Trophoblast cell (in vitro differentiated cells and primary cell): ENCODE results near the gene JAZF1.
A peak's percentile ranks its signal among the peaks of the same experiment; 100 is the strongest.

Source experiments
- DNase-seq, 2 donors: peaks; one replicate each; pipeline ENCODE4 v3.0.0-alpha.2; 2016
- H2AFZ ChIP-seq: 2 replicates; pipeline ENCODE4 v1.6.1; 2013; ENCODE audit warnings: low read length, moderate library complexity, mild to moderate bottlenecking; ENCODE audit not compliant: insufficient read depth, poor library complexity
- H2AK5ac ChIP-seq: 2 replicates; pipeline ENCODE4 v1.6.1; 2013; ENCODE audit warnings: mild to moderate bottlenecking, low read length
- H2BK120ac ChIP-seq: 2 replicates; pipeline ENCODE4 v1.6.1; 2013; ENCODE audit warnings: low read length, mild to moderate bottlenecking, moderate library complexity; ENCODE audit not compliant: insufficient read depth, poor library complexity
- H2BK12ac ChIP-seq: 2 replicates; pipeline ENCODE4 v1.6.1; 2013; ENCODE audit warnings: mild to moderate bottlenecking, low read length, moderate library complexity
- H2BK5ac ChIP-seq: 2 replicates; pipeline ENCODE4 v1.6.1; 2013; ENCODE audit warnings: low read length, low read depth, moderate library complexity, mild to moderate bottlenecking; ENCODE audit not compliant: poor library complexity
- H3K14ac ChIP-seq: 2 replicates; pipeline ENCODE4 v1.6.1; 2013; ENCODE audit warnings: mild to moderate bottlenecking, low read length
- H3K18ac ChIP-seq: 2 replicates; pipeline ENCODE4 v1.6.1; 2013; ENCODE audit warnings: mild to moderate bottlenecking, low read length
- H3K23ac ChIP-seq: 2 replicates; pipeline ENCODE4 v1.6.1; 2013; ENCODE audit warnings: low read length
- H3K27ac ChIP-seq: 2 replicates; pipeline ENCODE4 v1.5.1; 2013; ENCODE audit warnings: low read depth, mild to moderate bottlenecking, inconsistent platforms, low read length, moderate library complexity
- H3K27me3 ChIP-seq: 2 replicates; pipeline ENCODE4 v1.6.1; 2013; ENCODE audit warnings: inconsistent platforms, mild to moderate bottlenecking, low read length, moderate library complexity; ENCODE audit not compliant: insufficient read depth
- H3K36me3 ChIP-seq, 2 experiments: 1 replicate in 1 of 2; 2 replicates in 1 of 2; pipeline ENCODE4 v1.6.1; 2013; ENCODE audit warnings: low read length in 2 of 2, mild to moderate bottlenecking in 2 of 2, moderate library complexity in 1 of 2; ENCODE audit not compliant: insufficient read depth in 2 of 2, control insufficient read depth in 1 of 2
- H3K4ac ChIP-seq: 2 replicates; pipeline ENCODE4 v1.6.1; 2013; ENCODE audit warnings: low read depth, mild to moderate bottlenecking, low read length, moderate library complexity
- H3K4me1 ChIP-seq, 2 experiments: 1 replicate in 1 of 2; 2 replicates in 1 of 2; pipeline ENCODE4 v1.6.1; 2013; ENCODE audit warnings: low read length in 2 of 2, mild to moderate bottlenecking in 2 of 2, moderate library complexity in 1 of 2; ENCODE audit not compliant: insufficient read depth in 2 of 2, control insufficient read depth in 1 of 2
- H3K4me2 ChIP-seq: 2 replicates; pipeline ENCODE4 v1.6.1; 2013; ENCODE audit warnings: inconsistent platforms, mild to moderate bottlenecking, low read length, moderate library complexity
- H3K4me3 ChIP-seq: 2 replicates; pipeline ENCODE4 v1.5.1; 2013; ENCODE audit warnings: mild to moderate bottlenecking, low read depth, low read length, inconsistent platforms
- H3K79me1 ChIP-seq: one replicate; pipeline ENCODE4 v1.6.1; 2013; ENCODE audit warnings: low read length
- H3K79me2 ChIP-seq: 2 replicates; pipeline ENCODE4 v1.6.1; 2013; ENCODE audit warnings: low read length, mild to moderate bottlenecking; ENCODE audit not compliant: control insufficient read depth, insufficient read depth, poor library complexity
- H3K9ac ChIP-seq: 2 replicates; pipeline ENCODE4 v1.6.1; 2013; ENCODE audit warnings: mild to moderate bottlenecking, low read length
- H3K9me3 ChIP-seq: 2 replicates; pipeline ENCODE4 v1.6.1; 2013; ENCODE audit warnings: low read depth, mild to moderate bottlenecking, control low read depth, inconsistent platforms, low read length; ENCODE audit not compliant: insufficient read depth
- H4K12ac ChIP-seq: 2 replicates; pipeline ENCODE4 v1.6.1; 2013; ENCODE audit warnings: low read depth, mild to moderate bottlenecking, low read length, moderate library complexity
- H4K8ac ChIP-seq: 2 replicates; pipeline ENCODE4 v1.6.1; 2013; ENCODE audit warnings: low read depth, mild to moderate bottlenecking, low read length, moderate library complexity
- H4K91ac ChIP-seq: one replicate; pipeline ENCODE4 v1.6.1; 2013; ENCODE audit warnings: low read depth, mild to moderate bottlenecking, low read length, moderate library complexity
- WGBS: extraction: QIAGEN DNeasy Blood & Tissue Kit; methylation state at CpG from one replicate; pipeline ENCODE4 v1.1.7; 2013; ENCODE audit warnings: missing lambda C conversion rate; ENCODE audit not compliant: insufficient read length, insufficient coverage; ENCODE audit errors: extremely low coverage; 5-methylcytosine and 5-hydroxymethylcytosine counted together

The JAZF1 gene

GRCh38 chr7:28046035-28046434, 134.6 kb downstream of the JAZF1 start:
- peak overlapping the region; percentile 17 for H2BK12ac ChIP-seq
- no peak overlapping the region for H3K23ac ChIP-seq
- no peaks in the 10 kb centered on the region for H3K27me3 ChIP-seq
- H2AFZ ChIP-seq, result no peak overlapping the region
- H4K12ac ChIP-seq, result no peak overlapping the region
- H3K79me2 ChIP-seq, result no peaks in the 10 kb centered on the region
- no peak overlapping the region for H2AK5ac ChIP-seq
- H3K9me3 ChIP-seq, result no peaks in the 10 kb centered on the region
- no peak overlapping the region for H3K14ac ChIP-seq
- H4K91ac ChIP-seq, result no peak overlapping the region
- no peak overlapping the region for H3K4me3 ChIP-seq
- H2BK120ac ChIP-seq, result no peak overlapping the region
- H2BK5ac ChIP-seq, result no peak overlapping the region
- no peaks in the 10 kb centered on the region for H3K36me3 ChIP-seq
- no peak overlapping the region for H3K9ac ChIP-seq
- WGBS, result no CpG with 5 or more reads among the region's 2 CpGs
- H3K18ac ChIP-seq, result no peak overlapping the region
- no peak overlapping the region for H4K8ac ChIP-seq
- no peak overlapping the region for H3K27ac ChIP-seq
- DNase-seq, result no peak
- H3K4me2 ChIP-seq, result no peak overlapping the region
- no peak overlapping the region for H3K4ac ChIP-seq
- peaks cover 5 to 6% of the 10 kb centered on the region in 2 experiments for H3K4me1 ChIP-seq
- H3K79me1 ChIP-seq, result peaks cover 8% of the 10 kb centered on the region

DNA sequence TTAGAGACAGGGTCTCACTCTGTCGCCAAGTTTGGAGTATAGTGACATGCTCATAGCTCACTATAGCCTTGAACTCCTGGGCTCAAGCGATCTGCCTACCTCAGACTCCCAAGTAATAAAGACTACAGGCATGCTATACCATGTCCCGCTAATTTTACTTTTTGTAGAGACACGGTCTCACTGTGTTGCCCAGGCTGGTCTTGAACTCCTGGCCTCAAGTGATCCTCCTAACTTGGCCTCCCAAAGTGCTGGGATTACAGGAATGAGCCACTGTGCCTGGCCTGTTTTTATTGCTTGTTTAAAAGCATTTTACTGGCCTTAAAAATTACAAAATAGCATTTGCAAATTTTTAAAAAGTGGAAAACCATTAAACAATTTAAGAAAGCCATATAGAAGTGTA, 135.0 kb downstream of the JAZF1 start:
- Histone ChIP-seq H3K79me2 (no peaks in the 10 kb centered on the region), H3K4ac (no peak overlapping the region), H3K27ac (no peak overlapping the region), H3K23ac (no peak overlapping the region), H3K36me3 (no peaks in the 10 kb centered on the region), H3K27me3 (no peaks in the 10 kb centered on the region), H2AFZ (no peak overlapping the region), H4K91ac (peak overlapping the region; percentile 42), H3K79me1 (peaks cover 9% of the 10 kb centered on the region), H3K14ac (no peak overlapping the region), H3K9me3 (no peaks in the 10 kb centered on the region), H3K4me1 (peaks cover 6 to 7% of the 10 kb centered on the region in 2 experiments), H4K8ac (no peak overlapping the region), H4K12ac (no peak overlapping the region), H2BK12ac (peak overlapping the region; percentile 37), H2BK120ac (peak overlapping the region; percentile 41), H2AK5ac (no peak overlapping the region), H3K4me3 (no peak overlapping the region), H3K18ac (no peak overlapping the region), H3K9ac (no peak overlapping the region), H2BK5ac (no peak overlapping the region), H3K4me2 (no peak overlapping the region)
- no peak for DNase-seq
- no CpG with 5 or more reads among the region's 4 CpGs for WGBS

- Histone ChIP-seq H3K23ac (no peak overlapping the region), H3K27ac (peak overlapping the region; percentile 32), H3K4me3 (no peak overlapping the region), H3K18ac (no peak overlapping the region), H4K91ac (no peak overlapping the region), H3K36me3 (no peaks in the 10 kb centered on the region), H4K8ac (no peak overlapping the region), H2BK12ac (no peak overlapping the region), H3K79me2 (no peaks in the 10 kb centered on the region), H3K9me3 (no peaks in the 10 kb centered on the region), H3K79me1 (peaks cover 12% of the 10 kb centered on the region), H3K4ac (no peak overlapping the region), H2BK120ac (no peak overlapping the region), H3K4me2 (no peak overlapping the region), H3K4me1 (peaks cover 8 to 9% of the 10 kb centered on the region in 2 experiments), H2AK5ac (no peak overlapping the region), H3K14ac (no peak overlapping the region), H4K12ac (no peak overlapping the region), H2AFZ (no peak overlapping the region), H2BK5ac (no peak overlapping the region), H3K27me3 (no peaks in the 10 kb centered on the region), H3K9ac (no peak overlapping the region)
- no peak for DNase-seq
Measured at GRCh38 chr7:28044825-28045224, 135.8 kb downstream of the JAZF1 start.

DNA sequence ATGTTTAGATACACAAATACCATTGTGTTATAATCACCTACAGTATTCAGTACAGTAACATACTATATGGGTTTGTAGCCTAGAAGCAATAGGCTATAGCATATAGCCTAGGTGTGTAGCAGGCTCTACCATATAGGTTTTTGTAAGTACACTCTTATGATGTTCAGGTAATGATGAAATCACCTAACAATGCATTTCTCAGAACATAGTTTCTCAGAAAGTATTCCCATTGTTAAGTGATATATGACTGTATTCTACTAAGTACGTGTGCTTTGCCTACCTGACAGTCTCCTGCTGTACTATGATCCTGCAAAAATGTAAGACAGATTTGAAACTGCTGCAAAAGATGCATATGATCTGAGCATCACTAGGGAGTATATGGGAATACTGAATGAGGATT, 137.9 kb downstream of the JAZF1 start:
- Histone ChIP-seq H3K4me2 (no peak overlapping the region), H2BK12ac (no peak overlapping the region), H3K79me2 (no peaks in the 10 kb centered on the region), H3K4ac (no peak overlapping the region), H2AFZ (no peak overlapping the region), H3K4me1 (peaks cover 8 to 9% of the 10 kb centered on the region in 2 experiments), H3K4me3 (no peak overlapping the region), H4K8ac (no peak overlapping the region), H3K27me3 (no peaks in the 10 kb centered on the region), H3K27ac (no peak overlapping the region), H2BK120ac (no peak overlapping the region), H3K23ac (no peak overlapping the region), H3K9ac (no peak overlapping the region), H4K12ac (no peak overlapping the region), H3K14ac (no peak overlapping the region), H3K9me3 (no peaks in the 10 kb centered on the region), H2AK5ac (no peak overlapping the region), H3K18ac (no peak overlapping the region), H2BK5ac (no peak overlapping the region), H3K36me3 (no peaks in the 10 kb centered on the region), H3K79me1 (peaks cover 11% of the 10 kb centered on the region), H4K91ac (no peak overlapping the region)
- no CpG with 5 or more reads among the region's 1 CpG for WGBS
- peak in 1 of 2 donors; percentile 65 for DNase-seq
